OCI-M2 (cell line): ENCODE data around the gene TCEA2.

ENCODE experiments used
- DNase-seq: peaks from one replicate; lab custom pipeline; 2025; ENCODE audit not compliant: unreplicated experiment; lab: John Stamatoyannopoulos, UW

The TCEA2 gene

GRCh38 chr20:64119681-64120341 is 56.8 kb downstream of the TCEA2 start:
- no peak for DNase-seq

- DNase-seq: no peak
Measured at GRCh38 chr20:64121586-64121985, 58.6 kb downstream of the TCEA2 start.
